Fibroblast of pulmonary artery (primary cell): ENCODE measurements around the gene ACAP3.
A peak's percentile ranks its signal among the peaks of the same experiment; 100 is the strongest.

Experiments used
- DNase-seq: peaks from one replicate; pipeline ENCODE4 v3.0.0-alpha.2; 2010; ENCODE audit warnings: low read depth
- H3K4me3 ChIP-seq: replicated peaks from 2 replicates; pipeline ENCODE4 v1.5.1; 2011; ENCODE audit warnings: low read depth, mild to moderate bottlenecking, control low read depth, low read length, moderate library complexity
- CTCF ChIP-seq: IDR thresholded peaks from 2 replicates; pipeline ENCODE4 v1.5.1; 2011; ENCODE audit warnings: mild to moderate bottlenecking, control low read depth, low read length, inconsistent platforms; ENCODE audit errors: missing control alignments

The ACAP3 gene

GRCh38 chr1:1353389-1354151 lies 45.8 kb upstream of the ACAP3 start:
- no peak overlapping the region for H3K4me3 ChIP-seq
- TF ChIP-seq CTCF: no peak
- no peak for DNase-seq

- no peak overlapping the region for H3K4me3 ChIP-seq
- TF ChIP-seq CTCF: no peak
- no peak for DNase-seq
Observed at GRCh38 chr1:1352786-1353388, 45.2 kb upstream of the ACAP3 start.

GRCh38 chr1:1351511-1352427 lies 44.0 kb upstream of the ACAP3 start:
- DNase-seq: no peak
- TF ChIP-seq CTCF: no peak
- H3K4me3 ChIP-seq: no peak overlapping the region

GRCh38 chr1:1349256-1350012 lies 41.7 kb upstream of the ACAP3 start, which contains the start of gene DVL1:
Gene DVL1 (minus strand): TSS chr1:1349418. CDS start chr1:1349065, 353 bp downstream.
- peak; percentile 29 for TF ChIP-seq CTCF
- H3K4me3 ChIP-seq: peak within 1 kb of the TSS; percentile 66
- DNase-seq: peak; percentile 53

- peak overlapping the region; percentile 66 for H3K4me3 ChIP-seq
- no peak for TF ChIP-seq CTCF
- DNase-seq: peak; percentile 50
Observed at GRCh38 chr1:1348420-1349255, 40.9 kb upstream of the ACAP3 start.
